HepG2 (cell line): ENCODE data around the gene ANXA9. TPM values are rescaled to one million over a fixed set of nuclear protein-coding genes. Genes with fewer than 3 reads are reported as not detected.

Source experiments
- ATF1 ChIP-seq: IDR thresholded peaks from 2 replicates; pipeline ENCODE4 v1.6.1; 2016; ENCODE audit warnings: mild to moderate bottlenecking, control low read depth
- HMG20A ChIP-seq: IDR thresholded peaks from 2 replicates; pipeline ENCODE4 v1.6.1; 2016; ENCODE audit warnings: borderline replicate concordance
- KDM2A ChIP-seq: sonication (generic); formaldehyde crosslinking; IDR thresholded peaks from 2 replicates; pipeline ENCODE4 v1.4.0; 2020; ENCODE audit warnings: low read depth, missing genetic modification reagents, borderline replicate concordance
- KLF16 ChIP-seq, 2 experiments: sonication (generic) in 1 of 2; formaldehyde crosslinking in 1 of 2; IDR thresholded peaks; 2 replicates each; pipeline versions ENCODE4 v1.6.1 to v1.8.0; 2016 to 2023; ENCODE audit warnings: missing genetic modification reagents in 2 of 2, missing compliant biosample characterization in 1 of 2
- MEIS1 ChIP-seq: sonication (generic); formaldehyde crosslinking; IDR thresholded peaks from 2 replicates; pipeline ENCODE4 v1.9.0; 2021; ENCODE audit warnings: mild to moderate bottlenecking, missing genetic modification reagents, moderate library complexity, borderline replicate concordance
- MIER3 ChIP-seq: IDR thresholded peaks from 2 replicates; pipeline ENCODE4 v1.6.1; 2016; ENCODE audit warnings: missing compliant biosample characterization, borderline replicate concordance
- MYC ChIP-seq: sonication (generic); formaldehyde crosslinking; IDR thresholded peaks from 2 replicates; pipeline ENCODE4 v1.9.0; 2021; ENCODE audit warnings: missing genetic modification reagents, borderline replicate concordance
- REL ChIP-seq: sonication (generic); formaldehyde crosslinking; conservative IDR thresholded peaks from 2 replicates; pipeline ENCODE4 v1.8.0; 2022; ENCODE audit warnings: mild to moderate bottlenecking, missing genetic modification reagents, moderate library complexity
- REPIN1 ChIP-seq: sonication (generic); formaldehyde crosslinking; IDR thresholded peaks from 2 replicates; pipeline ENCODE4 v1.8.0; 2022; ENCODE audit warnings: missing genetic modification reagents, low read depth, mild to moderate bottlenecking, borderline replicate concordance
- XRCC5 ChIP-seq: fragments of 200-400 bp; formaldehyde crosslinking; optimal IDR thresholded peaks from 2 replicates; pipeline ENCODE3; 2017; ENCODE audit warnings: mild to moderate bottlenecking, low read length
- ZNF644 ChIP-seq: IDR thresholded peaks from 2 replicates; pipeline ENCODE4 v1.6.1; 2016; ENCODE audit warnings: low read depth
- ZNF747 ChIP-seq: sonication (generic); formaldehyde crosslinking; IDR thresholded peaks from 2 replicates; pipeline ENCODE4 v1.8.1; 2023; ENCODE audit warnings: missing genetic modification reagents, mild to moderate bottlenecking, borderline replicate concordance
- polyA plus RNA-seq, 8 experiments: library from polyadenylated mRNA; depleted of rRNA in 3 of 8; stranded (reverse) in 7 of 8; unstranded in 1 of 8; fragments of >200 nt; fragmentation: Illumina TruSeq in 4 of 8; extraction: Trizol in 4 of 8; gene quantifications; 2 replicates each; pipeline versions ENCODE4 v1.2.1 to v1.2.3, GENCODE V29; 2011 to 2016; ENCODE audit warnings: low read depth in 4 of 8, missing spikeins in 1 of 8, mixed read lengths in 1 of 8; ENCODE audit not compliant: insufficient read depth in 1 of 8
- total RNA-seq, 5 experiments: library from RNA; depleted of rRNA; stranded (reverse); fragments of >200 nt; fragmentation: Illumina TruSeq; extraction: Trizol; gene quantifications; 2 replicates each; pipeline ENCODE4 v1.2.3, GENCODE V29; 2016; ENCODE audit warnings: low read depth in 1 of 5
- TF ChIP-seq, protein P1 (sequence below): sonication (generic); formaldehyde crosslinking; IDR thresholded peaks from 2 replicates; pipeline ENCODE4 v1.4.0; 2020; ENCODE audit warnings: missing genetic modification reagents, borderline replicate concordance
- TF ChIP-seq, protein P2 (sequence below): sonication (generic); formaldehyde crosslinking; IDR thresholded peaks from 2 replicates; pipeline ENCODE4 v1.4.0; 2020; ENCODE audit warnings: mild to moderate bottlenecking, missing genetic modification reagents
- TF ChIP-seq, protein P3 (sequence below): sonication (generic); formaldehyde crosslinking; IDR thresholded peaks from 2 replicates; pipeline ENCODE4 v1.4.0; 2020; ENCODE audit warnings: missing genetic modification reagents
- TF ChIP-seq, protein P4 (sequence below): sonication (generic); formaldehyde crosslinking; IDR thresholded peaks from 2 replicates; pipeline ENCODE4 v1.4.0; 2020; ENCODE audit warnings: missing genetic modification reagents, borderline replicate concordance
- TF ChIP-seq, protein P5 (sequence below): sonication (generic); formaldehyde crosslinking; conservative IDR thresholded peaks from 2 replicates; pipeline ENCODE4 v1.4.0; 2020; ENCODE audit warnings: mild to moderate bottlenecking, missing genetic modification reagents, moderate library complexity

The ANXA9 gene
- total and polyA plus RNA-seq, 2 of the 13 experiments (the other 11 are each of a cell fraction or from before 2014, with no cell fraction given), result 13.3 to 23.9 TPM

DNA sequence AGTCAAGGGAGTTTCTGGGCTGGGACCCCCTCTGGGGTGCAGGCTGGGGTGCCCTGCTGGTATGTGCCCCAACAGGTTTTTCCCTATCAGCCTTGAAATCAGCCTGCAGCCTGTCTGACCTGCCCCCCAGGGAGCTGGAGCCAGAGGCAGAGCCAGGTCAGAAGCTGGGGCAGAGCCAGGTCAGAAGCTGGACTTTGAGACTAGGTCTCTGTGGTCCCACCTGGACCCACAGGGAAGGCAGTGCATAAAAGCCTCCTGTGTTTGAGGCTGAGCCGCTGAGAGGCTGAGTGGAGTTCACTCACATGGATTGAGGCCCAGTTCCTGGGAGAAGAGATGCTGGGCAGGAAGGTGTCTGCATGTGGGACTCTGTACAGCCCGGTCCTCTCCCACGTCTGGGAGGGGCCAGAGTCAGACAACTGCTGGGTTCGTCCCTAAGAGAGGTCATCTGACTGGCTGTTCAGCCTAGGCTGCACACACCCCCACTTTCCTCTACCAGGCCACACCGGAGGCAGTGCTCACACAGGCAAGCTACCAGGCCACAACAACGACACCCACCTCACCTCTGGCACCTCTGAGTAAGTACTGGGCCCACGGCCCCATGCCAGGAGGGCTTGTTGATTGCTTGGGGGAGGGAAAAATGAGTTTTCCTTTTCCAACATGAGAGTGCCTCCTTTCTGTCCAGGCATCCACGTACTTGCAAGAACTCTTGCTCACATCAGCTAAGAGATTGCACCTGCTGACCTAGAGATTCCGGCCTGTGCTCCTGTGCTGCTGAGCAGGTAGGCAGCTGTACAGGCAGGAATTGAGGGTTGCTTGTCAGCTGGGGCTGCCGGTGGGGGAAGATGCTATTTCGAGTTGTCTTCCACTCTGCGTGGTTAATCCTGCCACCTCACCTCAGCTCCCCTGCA, at the start of gene ANXA9 (continued):
- peak; percentile 52; the same call in 1 of the 2 replicates for TF ChIP-seq ZNF747
- peak; percentile 36; the same call in 1 of the 2 replicates for TF ChIP-seq KDM2A
- TF ChIP-seq, protein P1, sequence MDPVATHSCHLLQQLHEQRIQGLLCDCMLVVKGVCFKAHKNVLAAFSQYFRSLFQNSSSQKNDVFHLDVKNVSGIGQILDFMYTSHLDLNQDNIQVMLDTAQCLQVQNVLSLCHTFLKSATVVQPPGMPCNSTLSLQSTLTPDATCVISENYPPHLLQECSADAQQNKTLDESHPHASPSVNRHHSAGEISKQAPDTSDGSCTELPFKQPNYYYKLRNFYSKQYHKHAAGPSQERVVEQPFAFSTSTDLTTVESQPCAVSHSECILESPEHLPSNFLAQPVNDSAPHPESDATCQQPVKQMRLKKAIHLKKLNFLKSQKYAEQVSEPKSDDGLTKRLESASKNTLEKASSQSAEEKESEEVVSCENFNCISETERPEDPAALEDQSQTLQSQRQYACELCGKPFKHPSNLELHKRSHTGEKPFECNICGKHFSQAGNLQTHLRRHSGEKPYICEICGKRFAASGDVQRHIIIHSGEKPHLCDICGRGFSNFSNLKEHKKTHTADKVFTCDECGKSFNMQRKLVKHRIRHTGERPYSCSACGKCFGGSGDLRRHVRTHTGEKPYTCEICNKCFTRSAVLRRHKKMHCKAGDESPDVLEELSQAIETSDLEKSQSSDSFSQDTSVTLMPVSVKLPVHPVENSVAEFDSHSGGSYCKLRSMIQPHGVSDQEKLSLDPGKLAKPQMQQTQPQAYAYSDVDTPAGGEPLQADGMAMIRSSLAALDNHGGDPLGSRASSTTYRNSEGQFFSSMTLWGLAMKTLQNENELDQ (CRISPR knock-in tag), result no peak
- TF ChIP-seq, protein P2, sequence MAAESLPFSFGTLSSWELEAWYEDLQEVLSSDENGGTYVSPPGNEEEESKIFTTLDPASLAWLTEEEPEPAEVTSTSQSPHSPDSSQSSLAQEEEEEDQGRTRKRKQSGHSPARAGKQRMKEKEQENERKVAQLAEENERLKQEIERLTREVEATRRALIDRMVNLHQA (CRISPR knock-in tag), result no peak
- peak; percentile 51; the same call in 1 of the 2 replicates for TF ChIP-seq MYC (CRISPR knock-in tag)
- TF ChIP-seq XRCC5, result peak; percentile 91
- TF ChIP-seq, protein P3, sequence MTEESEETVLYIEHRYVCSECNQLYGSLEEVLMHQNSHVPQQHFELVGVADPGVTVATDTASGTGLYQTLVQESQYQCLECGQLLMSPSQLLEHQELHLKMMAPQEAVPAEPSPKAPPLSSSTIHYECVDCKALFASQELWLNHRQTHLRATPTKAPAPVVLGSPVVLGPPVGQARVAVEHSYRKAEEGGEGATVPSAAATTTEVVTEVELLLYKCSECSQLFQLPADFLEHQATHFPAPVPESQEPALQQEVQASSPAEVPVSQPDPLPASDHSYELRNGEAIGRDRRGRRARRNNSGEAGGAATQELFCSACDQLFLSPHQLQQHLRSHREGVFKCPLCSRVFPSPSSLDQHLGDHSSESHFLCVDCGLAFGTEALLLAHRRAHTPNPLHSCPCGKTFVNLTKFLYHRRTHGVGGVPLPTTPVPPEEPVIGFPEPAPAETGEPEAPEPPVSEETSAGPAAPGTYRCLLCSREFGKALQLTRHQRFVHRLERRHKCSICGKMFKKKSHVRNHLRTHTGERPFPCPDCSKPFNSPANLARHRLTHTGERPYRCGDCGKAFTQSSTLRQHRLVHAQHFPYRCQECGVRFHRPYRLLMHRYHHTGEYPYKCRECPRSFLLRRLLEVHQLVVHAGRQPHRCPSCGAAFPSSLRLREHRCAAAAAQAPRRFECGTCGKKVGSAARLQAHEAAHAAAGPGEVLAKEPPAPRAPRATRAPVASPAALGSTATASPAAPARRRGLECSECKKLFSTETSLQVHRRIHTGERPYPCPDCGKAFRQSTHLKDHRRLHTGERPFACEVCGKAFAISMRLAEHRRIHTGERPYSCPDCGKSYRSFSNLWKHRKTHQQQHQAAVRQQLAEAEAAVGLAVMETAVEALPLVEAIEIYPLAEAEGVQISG (CRISPR knock-in tag), result peak; percentile 63
- TF ChIP-seq, protein P4, sequence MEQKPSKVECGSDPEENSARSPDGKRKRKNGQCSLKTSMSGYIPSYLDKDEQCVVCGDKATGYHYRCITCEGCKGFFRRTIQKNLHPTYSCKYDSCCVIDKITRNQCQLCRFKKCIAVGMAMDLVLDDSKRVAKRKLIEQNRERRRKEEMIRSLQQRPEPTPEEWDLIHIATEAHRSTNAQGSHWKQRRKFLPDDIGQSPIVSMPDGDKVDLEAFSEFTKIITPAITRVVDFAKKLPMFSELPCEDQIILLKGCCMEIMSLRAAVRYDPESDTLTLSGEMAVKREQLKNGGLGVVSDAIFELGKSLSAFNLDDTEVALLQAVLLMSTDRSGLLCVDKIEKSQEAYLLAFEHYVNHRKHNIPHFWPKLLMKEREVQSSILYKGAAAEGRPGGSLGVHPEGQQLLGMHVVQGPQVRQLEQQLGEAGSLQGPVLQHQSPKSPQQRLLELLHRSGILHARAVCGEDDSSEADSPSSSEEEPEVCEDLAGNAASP (CRISPR knock-in tag), result peak; percentile 95
- TF ChIP-seq KLF16 (CRISPR knock-in tag; IDR thresholded peaks at IDR 0.05), result peak; percentile 57 to 59; a peak in 2 of 4 replicates
- peak; percentile 69; the same call in 1 of the 2 replicates for TF ChIP-seq MIER3 (CRISPR knock-in tag)
- no peak; the same call in 1 of the 2 replicates for TF ChIP-seq HMG20A (CRISPR knock-in tag)
- TF ChIP-seq, protein P5, sequence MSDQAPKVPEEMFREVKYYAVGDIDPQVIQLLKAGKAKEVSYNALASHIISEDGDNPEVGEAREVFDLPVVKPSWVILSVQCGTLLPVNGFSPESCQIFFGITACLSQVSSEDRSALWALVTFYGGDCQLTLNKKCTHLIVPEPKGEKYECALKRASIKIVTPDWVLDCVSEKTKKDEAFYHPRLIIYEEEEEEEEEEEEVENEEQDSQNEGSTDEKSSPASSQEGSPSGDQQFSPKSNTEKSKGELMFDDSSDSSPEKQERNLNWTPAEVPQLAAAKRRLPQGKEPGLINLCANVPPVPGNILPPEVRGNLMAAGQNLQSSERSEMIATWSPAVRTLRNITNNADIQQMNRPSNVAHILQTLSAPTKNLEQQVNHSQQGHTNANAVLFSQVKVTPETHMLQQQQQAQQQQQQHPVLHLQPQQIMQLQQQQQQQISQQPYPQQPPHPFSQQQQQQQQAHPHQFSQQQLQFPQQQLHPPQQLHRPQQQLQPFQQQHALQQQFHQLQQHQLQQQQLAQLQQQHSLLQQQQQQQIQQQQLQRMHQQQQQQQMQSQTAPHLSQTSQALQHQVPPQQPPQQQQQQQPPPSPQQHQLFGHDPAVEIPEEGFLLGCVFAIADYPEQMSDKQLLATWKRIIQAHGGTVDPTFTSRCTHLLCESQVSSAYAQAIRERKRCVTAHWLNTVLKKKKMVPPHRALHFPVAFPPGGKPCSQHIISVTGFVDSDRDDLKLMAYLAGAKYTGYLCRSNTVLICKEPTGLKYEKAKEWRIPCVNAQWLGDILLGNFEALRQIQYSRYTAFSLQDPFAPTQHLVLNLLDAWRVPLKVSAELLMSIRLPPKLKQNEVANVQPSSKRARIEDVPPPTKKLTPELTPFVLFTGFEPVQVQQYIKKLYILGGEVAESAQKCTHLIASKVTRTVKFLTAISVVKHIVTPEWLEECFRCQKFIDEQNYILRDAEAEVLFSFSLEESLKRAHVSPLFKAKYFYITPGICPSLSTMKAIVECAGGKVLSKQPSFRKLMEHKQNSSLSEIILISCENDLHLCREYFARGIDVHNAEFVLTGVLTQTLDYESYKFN (CRISPR knock-in tag), result peak; percentile 88
- TF ChIP-seq ATF1 (CRISPR knock-in tag), result no peak
- peak; percentile 61; the same call in 1 of the 2 replicates for TF ChIP-seq MEIS1 (CRISPR knock-in tag)
- peak; percentile 92 for TF ChIP-seq ZNF644 (CRISPR knock-in tag)
- no peak for TF ChIP-seq REL (CRISPR knock-in tag)
- TF ChIP-seq REPIN1 (CRISPR knock-in tag), result peak; percentile 75; the same call in 1 of the 2 replicates
